GM18870 (cell line): ENCODE measurements around the gene CDH18.

Source experiments
- ATAC-seq: cut with Tn5 transposase; IDR thresholded peaks from one replicate; pipeline ENCODE4 v1.9.1; 2021; ENCODE audit warnings: moderate library complexity; ENCODE audit not compliant: unreplicated experiment

The CDH18 gene, protein sequence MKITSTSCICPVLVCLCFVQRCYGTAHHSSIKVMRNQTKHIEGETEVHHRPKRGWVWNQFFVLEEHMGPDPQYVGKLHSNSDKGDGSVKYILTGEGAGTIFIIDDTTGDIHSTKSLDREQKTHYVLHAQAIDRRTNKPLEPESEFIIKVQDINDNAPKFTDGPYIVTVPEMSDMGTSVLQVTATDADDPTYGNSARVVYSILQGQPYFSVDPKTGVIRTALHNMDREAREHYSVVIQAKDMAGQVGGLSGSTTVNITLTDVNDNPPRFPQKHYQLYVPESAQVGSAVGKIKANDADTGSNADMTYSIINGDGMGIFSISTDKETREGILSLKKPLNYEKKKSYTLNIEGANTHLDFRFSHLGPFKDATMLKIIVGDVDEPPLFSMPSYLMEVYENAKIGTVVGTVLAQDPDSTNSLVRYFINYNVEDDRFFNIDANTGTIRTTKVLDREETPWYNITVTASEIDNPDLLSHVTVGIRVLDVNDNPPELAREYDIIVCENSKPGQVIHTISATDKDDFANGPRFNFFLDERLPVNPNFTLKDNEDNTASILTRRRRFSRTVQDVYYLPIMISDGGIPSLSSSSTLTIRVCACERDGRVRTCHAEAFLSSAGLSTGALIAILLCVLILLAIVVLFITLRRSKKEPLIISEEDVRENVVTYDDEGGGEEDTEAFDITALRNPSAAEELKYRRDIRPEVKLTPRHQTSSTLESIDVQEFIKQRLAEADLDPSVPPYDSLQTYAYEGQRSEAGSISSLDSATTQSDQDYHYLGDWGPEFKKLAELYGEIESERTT

DNA sequence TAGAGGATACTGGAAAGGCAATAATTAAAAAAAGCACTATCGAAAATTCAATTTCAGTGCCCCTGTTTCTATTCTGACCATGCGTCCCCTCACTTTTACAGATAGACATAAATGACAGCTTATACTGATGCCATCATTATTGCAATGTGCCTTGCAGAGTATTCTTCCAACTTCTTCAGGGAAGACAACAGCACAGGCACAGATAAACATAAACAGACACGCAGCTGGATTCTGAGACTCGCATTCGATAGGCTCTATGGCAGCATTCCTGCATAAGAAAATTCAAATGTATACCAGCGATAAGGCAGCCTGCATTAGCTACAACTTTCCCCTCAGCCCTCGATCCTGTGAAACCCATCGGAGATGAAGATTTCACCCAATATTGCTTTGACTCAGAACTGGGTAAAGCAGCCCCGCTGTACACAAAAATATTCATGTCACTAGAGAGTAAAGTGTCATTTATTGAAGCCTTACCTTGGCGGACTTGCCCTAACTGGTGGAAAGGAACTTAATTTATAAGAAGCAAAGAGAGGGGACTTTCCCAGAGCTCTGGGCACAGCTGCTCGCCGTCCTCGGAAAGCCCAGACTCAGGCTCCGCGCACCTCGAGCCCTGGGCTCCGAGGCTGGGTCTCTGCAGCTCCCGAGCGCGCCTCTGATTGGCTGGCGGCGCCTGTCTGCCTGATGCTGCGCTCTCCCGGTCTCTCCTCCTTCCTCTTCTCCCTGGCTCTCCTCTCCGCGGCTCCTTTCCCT, at the start of gene CDH18:
CDH18 (minus strand) TSS at position 589 of the 750 bp plus-strand sequence. CDS start 149,214 bp downstream, outside the sequence.
- ATAC-seq: no peak

DNA sequence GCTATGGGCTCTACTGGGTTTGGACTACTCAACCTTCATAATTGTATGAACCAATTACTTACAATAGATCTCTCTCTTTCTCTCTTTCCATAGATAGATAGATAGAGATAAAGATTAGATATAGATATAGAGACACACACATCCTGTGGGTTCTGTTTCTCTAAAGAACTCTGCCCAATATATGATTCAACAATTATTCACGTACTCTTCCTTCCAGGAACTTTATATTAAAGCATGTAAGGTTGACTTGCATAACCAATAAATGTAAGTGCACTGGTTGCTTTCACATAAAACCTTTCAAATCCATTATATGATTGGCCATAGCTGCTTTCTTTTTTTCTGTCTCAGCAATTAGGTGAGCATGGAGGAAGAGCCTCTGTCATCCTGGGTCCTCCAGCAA, 46.7 kb upstream of the CDH18 start:
- no peak for ATAC-seq

DNA sequence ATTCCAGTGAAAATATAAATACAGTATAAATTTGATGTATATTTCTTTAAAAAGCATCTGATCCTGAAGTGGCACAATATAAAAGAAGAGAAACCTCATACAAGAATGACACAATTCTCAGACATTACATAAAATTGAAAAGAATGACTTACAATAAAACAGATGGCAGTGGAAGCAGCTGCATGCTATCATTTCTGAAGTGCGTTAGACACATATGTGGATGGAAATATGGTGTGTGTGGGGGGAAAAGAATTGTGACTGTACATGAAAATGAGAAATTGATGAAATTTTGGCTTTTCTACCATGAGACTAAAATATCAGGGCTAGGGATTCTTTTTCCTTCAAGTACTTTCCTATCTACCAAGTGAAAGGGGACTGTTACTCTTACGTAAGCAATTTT, 45.9 kb upstream of the CDH18 start:
- ATAC-seq: no peak

DNA sequence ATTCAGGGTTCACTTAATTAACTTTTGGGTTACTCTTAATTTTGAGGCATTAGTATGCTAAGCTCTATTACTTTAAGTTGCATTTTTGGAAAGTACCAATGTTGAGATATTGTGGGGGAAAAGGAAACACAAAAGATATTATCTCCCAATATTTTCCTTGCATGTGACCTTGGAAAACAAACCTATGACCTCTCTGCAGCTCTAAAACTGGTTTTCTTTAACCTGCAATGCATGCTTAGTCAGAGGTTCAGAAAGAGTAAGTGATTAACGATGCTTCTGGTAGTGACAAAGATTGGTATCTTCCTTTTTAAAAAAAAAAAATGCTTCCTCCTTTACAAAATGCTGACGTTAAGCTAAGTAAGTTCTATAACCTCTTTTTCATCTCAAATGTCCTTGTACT, 44.9 kb upstream of the CDH18 start:
- ATAC-seq: no peak

DNA sequence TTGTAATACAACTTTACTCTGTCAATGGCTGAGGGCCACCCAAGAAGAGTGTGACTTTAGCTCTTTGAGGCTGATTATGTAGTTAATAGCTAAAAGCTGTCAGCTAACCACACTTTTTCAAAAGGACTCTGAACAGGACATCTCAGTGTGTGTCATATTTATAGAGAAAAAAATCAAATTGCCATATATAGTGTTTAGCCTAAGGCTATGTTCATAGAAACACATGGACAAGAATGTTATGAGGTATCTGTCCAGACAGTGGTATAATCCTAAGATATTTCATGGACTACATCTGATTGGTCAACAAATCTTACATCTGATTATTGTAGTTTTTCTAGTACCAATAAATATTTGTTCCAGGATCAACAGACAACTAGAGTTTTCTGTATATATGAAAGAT, 42.1 kb upstream of the CDH18 start:
- ATAC-seq: no peak

DNA sequence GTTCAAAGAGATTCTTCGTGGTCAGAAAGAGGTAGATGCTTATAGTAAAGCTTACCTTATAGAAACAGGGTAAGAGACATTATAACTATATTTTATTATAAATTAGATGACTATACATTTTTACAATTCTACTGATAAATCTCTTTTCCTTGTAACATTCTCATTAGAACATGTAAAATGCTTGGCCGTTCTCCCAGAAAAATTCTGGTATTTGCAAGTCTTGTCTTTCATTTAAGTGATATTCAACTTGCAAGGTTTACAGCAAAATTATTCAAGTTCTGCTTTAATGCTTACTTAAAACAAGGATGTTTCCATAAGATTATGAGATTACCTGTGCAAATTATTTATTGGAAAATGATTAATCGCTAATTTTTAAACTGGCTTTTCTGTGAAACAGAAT, 41.3 kb upstream of the CDH18 start:
- no peak for ATAC-seq

DNA sequence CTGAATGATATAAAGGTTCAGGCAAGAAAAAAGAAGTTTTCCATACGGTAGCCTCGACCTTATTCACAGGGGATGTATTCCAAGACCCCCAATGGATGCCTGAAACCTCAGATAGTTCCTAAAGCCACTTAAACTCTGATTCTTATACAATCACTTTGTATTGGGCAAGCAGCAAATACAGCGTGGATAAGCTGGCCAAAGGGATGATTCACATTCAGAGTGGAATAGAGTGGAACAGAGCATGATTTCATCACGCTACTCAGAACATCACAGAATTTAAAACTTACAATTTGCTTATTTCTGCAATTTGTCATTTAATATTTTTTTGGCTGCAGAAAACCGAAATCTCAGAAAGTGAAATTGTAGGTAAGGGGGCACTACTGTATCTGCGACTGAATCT, 40.5 kb upstream of the CDH18 start:
- ATAC-seq: no peak

DNA sequence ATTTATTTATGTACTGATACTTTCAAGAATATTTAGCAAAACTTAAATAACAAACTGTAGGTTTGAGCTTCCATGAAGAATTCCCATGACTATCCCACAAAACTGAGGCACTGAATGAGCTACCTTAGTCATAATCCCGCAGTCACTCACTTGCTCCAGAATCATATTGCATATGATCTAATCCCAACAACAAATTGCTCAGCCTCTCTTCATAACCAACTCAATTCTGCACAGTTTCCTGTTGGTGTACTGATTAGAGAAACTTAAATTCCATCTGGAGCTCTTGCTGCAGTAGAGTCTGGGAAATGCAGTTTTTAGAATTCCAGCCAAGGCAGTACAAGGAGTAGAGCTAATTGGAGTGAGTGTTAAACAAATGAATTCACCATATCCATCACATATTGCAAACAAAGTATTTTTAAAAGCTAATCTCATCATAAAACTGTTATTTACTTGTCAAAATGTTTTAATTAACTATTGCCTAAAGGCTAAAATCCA, 35.7 kb upstream of the CDH18 start:
- ATAC-seq: no peak

DNA sequence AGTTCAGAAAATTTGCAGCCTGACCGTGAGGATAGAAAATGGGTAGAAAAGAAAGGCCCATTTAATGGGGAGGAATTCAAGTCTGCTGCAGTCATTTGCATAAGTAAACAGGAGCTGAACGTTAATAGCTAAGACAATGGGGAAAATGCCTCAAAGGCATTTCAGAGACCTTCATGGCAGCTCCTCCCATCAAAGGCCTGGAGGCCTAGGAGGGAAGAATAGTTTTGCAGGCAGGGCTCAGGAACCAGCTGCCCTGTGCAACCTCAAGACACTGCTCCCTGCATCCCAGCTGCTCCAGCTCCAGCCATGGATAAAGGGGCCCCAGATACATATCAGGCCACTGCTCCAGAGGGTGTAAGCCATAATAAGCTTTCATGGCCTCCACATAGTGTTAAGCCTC, 32.2 kb upstream of the CDH18 start:
- no peak for ATAC-seq

DNA sequence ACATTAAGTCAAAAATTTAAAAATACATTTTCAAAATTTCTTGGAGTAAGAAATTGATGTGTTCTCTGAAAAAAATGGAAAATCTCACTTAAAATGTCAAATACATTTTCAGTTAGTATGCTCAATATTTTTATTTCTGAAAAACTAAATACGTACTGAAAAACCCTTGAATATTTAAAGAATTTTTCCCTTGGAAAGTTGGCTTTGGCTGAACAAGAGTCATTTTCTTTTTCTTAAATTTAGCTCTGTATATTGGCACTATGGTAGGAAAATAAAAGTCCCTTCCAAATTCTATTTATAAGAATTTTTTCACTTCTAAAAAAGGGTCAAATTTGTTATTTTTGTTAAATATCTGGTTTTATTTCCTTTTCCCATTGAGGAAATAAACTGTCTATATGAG, 29.0 kb upstream of the CDH18 start:
- ATAC-seq: no peak

DNA sequence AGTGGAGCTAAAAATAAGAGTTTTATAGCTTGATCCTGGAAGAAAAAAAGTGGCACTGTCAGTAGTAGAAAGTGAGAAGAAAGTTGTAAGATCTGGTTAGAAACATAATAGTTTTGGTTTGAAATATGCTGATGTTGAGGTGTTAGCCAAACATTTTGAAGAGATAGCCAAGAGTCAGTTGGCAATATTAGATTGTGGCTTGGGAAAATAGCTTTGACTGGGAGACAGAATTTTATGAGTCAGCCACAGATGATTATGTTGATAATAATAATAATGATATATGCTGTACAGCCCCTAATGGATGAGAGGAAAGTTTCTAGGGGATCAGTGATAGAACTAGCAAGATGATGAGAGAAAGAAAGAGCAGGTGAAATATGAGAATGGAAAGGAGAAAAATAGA, 12.4 kb upstream of the CDH18 start:
- ATAC-seq: no peak

DNA sequence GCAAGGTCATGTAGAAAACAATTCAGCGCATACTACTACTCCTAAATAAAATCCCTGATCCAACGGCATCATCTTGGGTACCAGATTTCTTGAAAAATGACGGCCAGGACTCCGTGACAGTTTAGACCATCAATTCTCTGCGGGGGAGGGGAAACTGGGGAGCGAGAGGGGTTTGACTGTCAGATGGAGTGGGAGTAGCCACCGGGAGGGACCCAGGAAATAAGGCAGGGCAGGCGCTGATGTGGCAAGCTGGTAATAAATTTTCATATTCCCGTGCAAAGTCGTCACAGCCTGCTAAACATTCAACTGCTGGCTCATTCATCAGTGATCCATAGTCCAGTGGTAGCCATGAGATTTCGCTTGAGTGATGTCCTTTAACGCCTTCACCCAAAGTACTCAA, 457 bp upstream of the CDH18 start:
- no peak for ATAC-seq

DNA sequence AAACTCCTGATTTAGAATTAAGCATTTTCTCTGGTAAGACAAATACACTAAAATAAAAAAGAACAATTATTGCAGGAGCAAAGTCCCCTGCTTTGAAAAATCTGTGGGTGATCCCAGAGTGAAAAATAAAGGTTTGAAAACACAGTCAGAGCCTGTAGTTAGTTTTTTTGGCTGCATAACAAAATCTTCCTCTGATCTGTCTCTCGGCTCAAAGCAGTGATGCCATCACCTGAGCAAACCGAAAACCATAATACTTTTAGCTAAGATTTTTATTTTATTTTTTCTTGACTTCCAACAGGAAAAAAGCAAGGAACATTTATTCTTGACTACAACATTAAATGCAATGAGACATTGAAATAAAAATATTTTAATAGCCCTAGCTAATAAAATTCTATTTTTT, 1.2 kb downstream of the CDH18 start:
- ATAC-seq: no peak

DNA sequence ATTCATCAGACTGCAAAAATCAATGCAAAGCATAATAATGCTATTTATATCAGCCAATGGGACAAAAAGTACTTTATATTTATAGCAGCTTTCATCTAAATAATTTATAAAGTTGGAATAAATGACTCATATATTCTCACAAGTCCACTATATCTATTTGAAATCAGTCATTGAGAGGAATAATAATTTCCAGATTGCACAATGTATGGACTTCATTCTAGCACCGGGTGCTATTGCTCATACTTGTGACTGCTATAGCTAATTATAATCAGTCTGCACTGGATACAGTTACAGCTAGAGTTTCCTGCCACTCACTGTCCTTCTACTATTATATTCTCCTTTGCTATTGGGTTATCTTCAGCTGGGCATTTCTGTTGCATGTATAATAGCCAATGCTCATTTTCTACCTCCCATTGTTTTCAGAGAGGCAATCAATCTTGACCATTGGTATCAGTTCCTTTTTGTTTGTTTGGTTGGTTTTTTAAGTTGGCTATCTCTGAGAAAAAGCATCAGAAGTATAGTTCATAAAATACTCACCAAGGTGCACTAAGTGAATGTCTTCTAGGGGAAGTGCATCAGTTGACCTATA, 1.9 kb downstream of the CDH18 start:
- ATAC-seq: no peak

DNA sequence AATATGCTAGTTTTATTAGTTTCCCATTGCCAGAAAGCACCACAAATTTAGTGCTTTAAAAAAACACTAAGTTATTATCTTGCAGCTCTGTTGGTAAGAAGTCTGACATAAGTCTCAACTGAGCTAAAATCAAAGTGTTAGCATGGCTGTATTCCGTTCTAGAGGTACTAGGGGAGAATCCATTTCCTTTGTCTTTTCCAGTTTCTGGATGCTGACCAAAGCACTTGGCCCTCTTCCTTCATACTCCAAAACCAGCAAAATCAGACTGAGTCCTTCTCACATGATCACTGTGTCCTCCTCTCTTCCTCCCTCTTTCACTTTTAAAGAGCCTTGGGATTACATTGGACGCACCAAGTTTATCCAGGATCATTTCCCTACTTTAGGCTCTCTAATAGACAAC, 9.5 kb downstream of the CDH18 start:
- no peak for ATAC-seq

DNA sequence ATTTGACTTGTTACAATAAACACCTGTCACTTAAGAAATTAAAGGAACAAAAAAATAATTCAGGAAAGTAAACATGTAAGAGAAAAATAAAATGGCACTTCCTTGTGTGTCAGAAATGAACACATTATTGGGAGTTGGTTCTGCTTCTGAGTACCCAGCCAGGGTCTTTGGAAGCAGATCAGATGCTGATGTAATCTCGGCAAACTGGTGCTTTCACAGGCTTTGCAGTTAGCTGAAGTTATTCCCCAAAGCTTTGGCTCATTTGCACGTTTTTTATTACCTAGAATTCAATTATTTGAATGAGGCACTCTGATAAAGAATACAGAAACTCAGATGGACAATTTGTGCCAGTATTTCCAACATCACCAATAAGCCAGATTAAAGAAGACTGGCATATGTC, 10.9 kb downstream of the CDH18 start:
- ATAC-seq: no peak

DNA sequence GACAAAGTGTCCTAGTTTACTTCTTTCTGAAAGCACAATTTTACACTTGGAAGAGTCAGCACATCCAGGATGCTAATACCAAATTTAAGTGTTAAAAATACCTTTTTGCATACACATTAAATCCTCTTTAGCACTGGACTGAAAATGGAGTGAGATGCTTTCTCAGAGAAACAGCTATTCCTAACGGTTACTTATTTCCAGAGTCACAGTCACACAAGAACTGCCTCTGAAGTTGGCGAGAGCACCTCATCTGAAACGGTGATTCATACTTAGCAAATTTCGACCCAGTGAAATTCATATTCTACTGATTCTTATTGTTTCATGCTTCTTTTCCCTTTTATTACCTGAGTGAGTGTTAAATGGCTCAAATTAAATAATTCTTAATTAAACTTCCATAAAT, 12.2 kb downstream of the CDH18 start:
- ATAC-seq: no peak

DNA sequence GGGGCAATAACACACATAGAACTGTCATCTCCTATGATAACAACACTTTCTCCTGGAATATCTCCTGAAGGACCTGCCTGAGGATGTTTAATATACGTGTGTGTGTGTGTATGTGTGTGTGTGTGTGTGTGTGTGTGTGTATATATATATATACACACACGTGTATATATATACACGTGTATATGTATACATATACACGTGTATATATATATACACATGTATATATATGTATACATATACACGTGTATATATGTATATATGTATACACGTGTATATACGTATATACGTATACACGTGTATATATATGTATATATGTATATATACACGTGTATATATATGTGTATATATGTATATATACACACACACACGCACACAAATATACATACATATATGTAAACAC, 27.5 kb downstream of the CDH18 start:
- ATAC-seq: no peak

DNA sequence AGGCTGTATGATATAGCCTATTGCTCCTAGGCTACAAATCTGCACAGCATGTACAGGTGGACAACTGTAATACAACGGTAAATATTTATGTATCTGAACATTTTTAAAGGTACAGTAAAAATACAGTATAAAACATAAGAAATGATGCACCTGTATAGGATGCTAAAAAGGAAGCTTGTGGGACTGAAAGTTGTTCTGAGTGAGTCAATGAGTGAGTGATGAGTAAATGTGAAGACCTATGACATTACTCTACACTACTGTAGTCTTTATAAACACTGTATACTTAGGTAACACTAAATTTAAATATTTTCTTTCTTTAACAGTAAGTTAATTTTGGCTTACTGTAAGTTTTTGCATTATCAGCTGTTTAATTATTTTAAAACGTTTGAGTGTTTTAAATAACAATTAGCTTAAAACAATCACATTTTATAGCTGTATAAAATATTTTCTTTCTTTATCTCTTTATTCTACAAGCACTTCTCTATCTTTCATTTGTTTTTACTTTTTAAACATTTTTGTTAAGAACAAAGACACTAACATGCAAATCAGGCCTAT, 28.1 kb downstream of the CDH18 start:
- no peak for ATAC-seq

DNA sequence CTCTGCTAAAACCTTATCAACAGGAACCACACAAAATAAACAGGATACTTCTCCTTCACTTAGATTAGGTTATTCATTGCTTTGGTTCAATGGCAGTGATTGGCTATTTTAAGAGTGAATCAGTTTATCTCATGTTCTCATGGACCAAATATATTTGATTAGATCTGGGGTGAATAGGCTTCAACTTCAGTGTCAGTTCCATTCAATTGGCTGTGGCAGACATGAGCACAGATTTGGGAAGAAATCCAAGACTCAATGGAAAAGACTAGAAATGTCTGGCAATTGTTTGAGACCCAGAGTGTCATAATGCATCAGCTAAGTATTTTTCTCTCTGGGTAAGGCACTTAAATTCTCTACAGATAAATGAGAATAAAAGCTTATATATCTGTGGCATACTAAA, 37.1 kb downstream of the CDH18 start:
- no peak for ATAC-seq

DNA sequence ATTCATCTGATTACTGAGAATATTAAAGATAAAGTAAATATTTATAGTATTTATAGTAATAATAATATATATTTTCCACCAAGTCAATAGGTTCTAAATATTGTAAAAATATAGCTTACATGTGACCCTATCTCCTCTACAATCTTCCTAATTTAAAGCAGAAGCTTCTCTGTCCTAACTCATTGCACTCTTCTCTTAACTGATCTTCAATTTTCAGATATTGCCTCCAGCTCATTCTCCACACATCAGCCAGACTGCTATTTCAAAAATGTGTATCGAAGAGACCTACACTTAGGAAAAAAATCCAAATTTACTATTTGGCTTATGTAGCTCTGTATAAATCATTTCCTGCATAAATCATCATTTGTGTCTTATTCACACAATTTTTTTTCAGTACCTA, 47.8 kb downstream of the CDH18 start:
- no peak for ATAC-seq
